Effector CD4-positive, alpha-beta T cell (primary cell): Measurements from ENCODE around the gene C9orf57.
"Not testable (repeated sequence)": the region's sequence is repeated elsewhere in the genome, so short reads cannot be mapped to it uniquely, and the experiment has no call there.

Source experiments
- DNase-seq: peaks from one replicate; pipeline ENCODE4 v3.0.0-alpha.2; 2020

Gene C9orf57

GRCh38 chr9:72022841-72023240 is 37.6 kb downstream of the C9orf57 start:
- DNase-seq: no peak

GRCh38 chr9:72013292-72013760 is 47.1 kb downstream of the C9orf57 start:
- DNase-seq: no peak

GRCh38 chr9:72012646-72013045 is 47.8 kb downstream of the C9orf57 start:
- no peak for DNase-seq

GRCh38 chr9:72007726-72008125 is 52.7 kb downstream of the C9orf57 start:
- DNase-seq: not testable (repeated sequence)

GRCh38 chr9:72006501-72006900 is 53.9 kb downstream of the C9orf57 start:
- no peak for DNase-seq

- no peak for DNase-seq
These were observed 55.0 kb downstream of the C9orf57 start for GRCh38 chr9:72005451-72005850.
